K562 (cell line): ENCODE measurements around the gene BMAL1. TPM values are rescaled to one million over a fixed set of nuclear protein-coding genes. Genes with fewer than 3 reads are reported as not detected.

Experiments used
- ATAC-seq: fragments of 200-7000 bp; cut with Tn5 transposase; 3 replicates; pipeline ENCODE4 v1.9.1; 2020; ENCODE audit warnings: moderate library complexity
- BruUV-seq: library from RNA; stranded (reverse); fragments of 400-500 nt; replicated peaks from 2 replicates; lab custom pipeline; 2021; lab: Mats Ljungman, UMichigan
- CTCF ChIA-PET: fragments of 300-600 bp; formaldehyde crosslinking; extraction: SDS; loops from one replicate; lab custom pipeline; 2021; ENCODE audit warnings: low intra/inter-chr PET ratio; lab: Yijun Ruan, JAX
- POLR2A ChIA-PET: fragments of 300-600, 350-650 bp; sonication (Branson Sonifier 250); formaldehyde crosslinking; extraction: SDS; loops from one replicate; lab custom pipeline; 2021; ENCODE audit warnings: antibody characterized with exemption, inconsistent platforms; lab: Yijun Ruan, JAX
- DNase-seq, 4 experiments: peaks; one replicate each; pipeline versions ENCODE4 v3.0.0 to v3.0.0-alpha.2; 2011 to 2018; ENCODE audit warnings: low spot score in 3 of 4, mixed read lengths in 3 of 4; ENCODE audit errors: extremely low read depth in 1 of 4
- FAIRE-seq: peaks from 2 replicates; lab custom pipeline; 2011; peaks lifted over from hg19 to GRCh38; lab: Jason Lieb, UNC
- H2AFZ ChIP-seq: 2 replicates; pipeline ENCODE4 v1.6.0; 2011; ENCODE audit warnings: low read depth, low read length, control low read depth, inconsistent platforms
- H3K27ac ChIP-seq: fragments of 200-600 bp; 3 replicates; pipeline ENCODE4 v1.8.0; 2011; ENCODE audit warnings: low read depth, mild to moderate bottlenecking, control low read depth, inconsistent platforms, low read length, moderate library complexity, mixed read lengths; ENCODE audit errors: extremely low read depth
- H3K27me3 ChIP-seq, 2 experiments: fragments of 300-600 bp in 1 of 2; 2 replicates in 1 of 2; 3 replicates in 1 of 2; pipeline versions ENCODE4 v1.6.0 to v1.8.0; 2011; ENCODE audit warnings: inconsistent platforms in 2 of 2, low read length in 2 of 2, mild to moderate bottlenecking in 1 of 2, mixed read lengths in 1 of 2, moderate library complexity in 1 of 2; ENCODE audit not compliant: control insufficient read depth in 2 of 2, insufficient read depth in 2 of 2
- H3K36me3 ChIP-seq: fragments of 300-600 bp; 3 replicates; pipeline ENCODE4 v1.8.0; 2011; ENCODE audit warnings: mild to moderate bottlenecking, low read length, inconsistent platforms; ENCODE audit not compliant: control insufficient read depth, insufficient read depth
- H3K4me1 ChIP-seq, 2 experiments: fragments of 200-600 bp in 1 of 2; replicated peaks in 1 of 2; 2 replicates in 1 of 2; 3 replicates in 1 of 2; pipeline versions ENCODE4 v1.5.1 to v1.8.0; 2011; ENCODE audit warnings: inconsistent platforms in 2 of 2, low read length in 2 of 2, mild to moderate bottlenecking in 1 of 2, mixed read lengths in 1 of 2, moderate library complexity in 1 of 2; ENCODE audit not compliant: control insufficient read depth in 2 of 2, insufficient read depth in 2 of 2
- H3K4me2 ChIP-seq: 2 replicates; pipeline ENCODE4 v1.6.1; 2011; ENCODE audit warnings: low read length, control low read depth, inconsistent platforms, mixed read lengths; ENCODE audit not compliant: insufficient read depth
- H3K4me3 ChIP-seq: fragments of 200-600 bp; sonication (generic), shearing (Covaris generic); 2 replicates; pipeline ENCODE4 v1.5.1; 2016; ENCODE audit warnings: control low read depth, inconsistent platforms
- H3K79me2 ChIP-seq: fragments of 200-600 bp; 3 replicates; pipeline ENCODE4 v1.8.0; 2011; ENCODE audit warnings: low read length, inconsistent platforms; ENCODE audit not compliant: control insufficient read depth, insufficient read depth
- H3K9ac ChIP-seq, 2 experiments: 2 replicates each; pipeline versions ENCODE4 v1.6.0 to v1.6.1; 2011; ENCODE audit warnings: low read depth in 2 of 2, low read length in 2 of 2, control low read depth in 1 of 2, inconsistent platforms in 1 of 2, mild to moderate bottlenecking in 1 of 2, mixed read lengths in 1 of 2; ENCODE audit not compliant: insufficient read depth in 1 of 2
- H3K9me1 ChIP-seq: one replicate; pipeline ENCODE4 v1.6.0; 2011; ENCODE audit warnings: inconsistent platforms, mild to moderate bottlenecking, low read length, moderate library complexity; ENCODE audit not compliant: control insufficient read depth, insufficient read depth
- H3K9me3 ChIP-seq: replicated peaks from 2 replicates; pipeline ENCODE4 v1.5.1; 2011; ENCODE audit warnings: low read depth, low read length, inconsistent platforms; ENCODE audit not compliant: control insufficient read depth, insufficient read depth
- H4K20me1 ChIP-seq: replicated peaks from 2 replicates; pipeline ENCODE4 v1.6.1; 2011; ENCODE audit warnings: low read length, inconsistent platforms, mixed read lengths; ENCODE audit not compliant: control insufficient read depth, insufficient read depth
- ATF7 ChIP-seq: fragments of 450-650 bp; IDR thresholded peaks from 2 replicates; pipeline ENCODE4 v1.7.1; 2014; ENCODE audit warnings: mild to moderate bottlenecking, moderate library complexity
- CSDE1 ChIP-seq, 2 experiments: fragments of 450-650 bp; IDR thresholded peaks; 2 replicates each; pipeline ENCODE4 v1.6.1; 2016; ENCODE audit warnings: mild to moderate bottlenecking in 1 of 2
- ZNF695 ChIP-seq: fragments of 450-650 bp; formaldehyde crosslinking; IDR thresholded peaks from 2 replicates; pipeline ENCODE4 v1.4.0; 2020; ENCODE audit warnings: mild to moderate bottlenecking, moderate library complexity
- WGBS: fragments of 100-300 bp; shearing (Covaris generic); methylation state at CpG from one replicate; pipeline ENCODE4 v1.1.6; 2016; ENCODE audit warnings: low coverage, mixed read lengths; ENCODE audit not compliant: insufficient coverage; ENCODE audit errors: missing lambda C conversion rate; 5-methylcytosine and 5-hydroxymethylcytosine counted together
- in situ Hi-C: fragments of 300-500 bp; cut with MboI; formaldehyde crosslinking; loops from 4 replicates; pipeline ENCODE4 v1.15.0; 2018; ENCODE audit warnings: inconsistent platforms, mixed read lengths
- intact Hi-C: fragments of 100-400 bp; cut with micrococcal nuclease; formaldehyde crosslinking; loops from 2 replicates; pipeline ENCODE4 v1.14.2; 2022
- polyA plus RNA-seq, 8 experiments: library from polyadenylated mRNA; depleted of rRNA in 4 of 8; stranded (reverse) in 5 of 8; unstranded in 3 of 8; fragments of >200 nt; fragmentation: Nextera tagmentation in 2 of 8; fragmentation: Illumina TruSeq in 1 of 8; extraction: Ambion mirVana in 2 of 8; extraction: Trizol in 1 of 8; gene quantifications; 2 replicates each; pipeline versions ENCODE4 v1.2.1 to v1.2.3, GENCODE V29; 2011 to 2014; ENCODE audit warnings: inconsistent platforms in 1 of 8, missing spikeins in 1 of 8
- total RNA-seq, 7 experiments: library from RNA; depleted of rRNA in 6 of 7; stranded (reverse); fragments of >200 nt in 6 of 7; fragmentation: Illumina TruSeq in 2 of 7; extraction: Trizol in 2 of 7; gene quantifications; 2 replicates each; pipeline versions ENCODE4 v1.2.1 to v1.2.3, GENCODE V29; 2011 to 2021; ENCODE audit warnings: low replicate concordance in 1 of 7
- TF ChIP-seq, protein P1 (sequence below): fragments of 450-650 bp; IDR thresholded peaks from 2 replicates; pipeline ENCODE4 v1.6.1; 2016
- TF ChIP-seq, protein P2 (sequence below): sonication (generic); formaldehyde crosslinking; IDR thresholded peaks from 2 replicates; pipeline ENCODE4 v1.8.1; 2023; ENCODE audit warnings: mild to moderate bottlenecking, missing genetic modification reagents
- TF ChIP-seq, protein P3 (sequence below): IDR thresholded peaks from 2 replicates; pipeline ENCODE4 v1.6.1; 2014; ENCODE audit warnings: antibody characterized with exemption
- TF ChIP-seq, protein P4 (sequence below), 2 experiments: fragments of 450-650 bp; formaldehyde crosslinking in 1 of 2; IDR thresholded peaks; 2 replicates each; pipeline versions ENCODE4 v1.4.0 to v1.6.1; 2014 to 2020; ENCODE audit warnings: mild to moderate bottlenecking in 2 of 2, borderline replicate concordance in 1 of 2, low read depth in 1 of 2

The BMAL1 gene
- total and polyA plus RNA-seq, 9 of the 15 experiments (the other 6 are each of a cell fraction or from before 2014, with no cell fraction given): 0.14 to 2.4 (median 0.64) TPM

DNA sequence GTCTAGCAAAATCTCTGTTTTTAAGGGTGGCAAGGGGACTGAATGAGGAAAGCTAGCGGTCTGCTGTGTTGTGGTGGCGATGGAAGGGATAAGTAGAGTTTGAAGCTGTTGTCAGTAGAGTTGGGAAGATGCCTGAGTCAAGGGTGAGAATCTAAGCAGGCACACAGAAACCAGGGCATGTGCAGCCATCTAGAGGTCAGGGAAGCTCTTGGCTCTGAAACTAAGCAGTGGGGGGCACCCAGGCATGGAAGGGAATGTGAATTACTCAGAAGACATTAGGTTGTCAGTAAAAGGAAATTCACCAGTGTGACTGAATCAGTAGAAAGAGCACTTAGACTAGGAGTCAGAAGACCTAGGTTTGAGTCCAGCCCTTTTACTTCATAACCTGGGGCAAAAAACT is 15.4 kb downstream of the BMAL1 start:
- no peak overlapping the region for H3K4me3 ChIP-seq
- no peak for ATAC-seq
- no peaks in the 10 kb centered on the region for H3K9me1 ChIP-seq
- FAIRE-seq: no peak
- H3K36me3 ChIP-seq: no peaks in the 10 kb centered on the region
- no peaks in the 10 kb centered on the region for H3K4me1 ChIP-seq
- CTCF ChIA-PET: interaction anchor here (0.6 kb wide), 1 partner anchor 355 kb away, joined by 4 read pairs; no protein-coding TSS in a partner anchor
- no peaks in the 10 kb centered on the region for H3K9me3 ChIP-seq
- no peak overlapping the region for H3K27ac ChIP-seq
- no peak overlapping the region for H3K4me2 ChIP-seq
- no peak for DNase-seq
- H3K27me3 ChIP-seq: peaks cover 3 to 16% of the 10 kb centered on the region in 2 experiments; a peak in 3 of 5 replicates
- 8% methylated on average over 2 of the region's 2 CpGs for WGBS
- no peak overlapping the region for H2AFZ ChIP-seq
- no TSS peak for BruUV-seq
- H3K79me2 ChIP-seq: no peaks in the 10 kb centered on the region
- intact Hi-C loops (no loop called here), in situ Hi-C loops (no loop called here)
- H4K20me1 ChIP-seq: no peaks in the 10 kb centered on the region
- H3K9ac ChIP-seq: no peak overlapping the region
- POLR2A ChIA-PET: no interaction called here
- TF ChIP-seq, protein P1, sequence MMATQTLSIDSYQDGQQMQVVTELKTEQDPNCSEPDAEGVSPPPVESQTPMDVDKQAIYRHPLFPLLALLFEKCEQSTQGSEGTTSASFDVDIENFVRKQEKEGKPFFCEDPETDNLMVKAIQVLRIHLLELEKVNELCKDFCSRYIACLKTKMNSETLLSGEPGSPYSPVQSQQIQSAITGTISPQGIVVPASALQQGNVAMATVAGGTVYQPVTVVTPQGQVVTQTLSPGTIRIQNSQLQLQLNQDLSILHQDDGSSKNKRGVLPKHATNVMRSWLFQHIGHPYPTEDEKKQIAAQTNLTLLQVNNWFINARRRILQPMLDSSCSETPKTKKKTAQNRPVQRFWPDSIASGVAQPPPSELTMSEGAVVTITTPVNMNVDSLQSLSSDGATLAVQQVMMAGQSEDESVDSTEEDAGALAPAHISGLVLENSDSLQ: no peak
- TF ChIP-seq ZNF695 (CRISPR knock-in tag) (no peak), ATF7 (no peak), CSDE1 (IDR thresholded peaks at IDR 0.05) (no peak)
- TF ChIP-seq, protein P2, sequence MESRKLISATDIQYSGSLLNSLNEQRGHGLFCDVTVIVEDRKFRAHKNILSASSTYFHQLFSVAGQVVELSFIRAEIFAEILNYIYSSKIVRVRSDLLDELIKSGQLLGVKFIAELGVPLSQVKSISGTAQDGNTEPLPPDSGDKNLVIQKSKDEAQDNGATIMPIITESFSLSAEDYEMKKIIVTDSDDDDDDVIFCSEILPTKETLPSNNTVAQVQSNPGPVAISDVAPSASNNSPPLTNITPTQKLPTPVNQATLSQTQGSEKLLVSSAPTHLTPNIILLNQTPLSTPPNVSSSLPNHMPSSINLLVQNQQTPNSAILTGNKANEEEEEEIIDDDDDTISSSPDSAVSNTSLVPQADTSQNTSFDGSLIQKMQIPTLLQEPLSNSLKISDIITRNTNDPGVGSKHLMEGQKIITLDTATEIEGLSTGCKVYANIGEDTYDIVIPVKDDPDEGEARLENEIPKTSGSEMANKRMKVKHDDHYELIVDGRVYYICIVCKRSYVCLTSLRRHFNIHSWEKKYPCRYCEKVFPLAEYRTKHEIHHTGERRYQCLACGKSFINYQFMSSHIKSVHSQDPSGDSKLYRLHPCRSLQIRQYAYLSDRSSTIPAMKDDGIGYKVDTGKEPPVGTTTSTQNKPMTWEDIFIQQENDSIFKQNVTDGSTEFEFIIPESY (CRISPR knock-in tag): no peak
- TF ChIP-seq, protein P3, sequence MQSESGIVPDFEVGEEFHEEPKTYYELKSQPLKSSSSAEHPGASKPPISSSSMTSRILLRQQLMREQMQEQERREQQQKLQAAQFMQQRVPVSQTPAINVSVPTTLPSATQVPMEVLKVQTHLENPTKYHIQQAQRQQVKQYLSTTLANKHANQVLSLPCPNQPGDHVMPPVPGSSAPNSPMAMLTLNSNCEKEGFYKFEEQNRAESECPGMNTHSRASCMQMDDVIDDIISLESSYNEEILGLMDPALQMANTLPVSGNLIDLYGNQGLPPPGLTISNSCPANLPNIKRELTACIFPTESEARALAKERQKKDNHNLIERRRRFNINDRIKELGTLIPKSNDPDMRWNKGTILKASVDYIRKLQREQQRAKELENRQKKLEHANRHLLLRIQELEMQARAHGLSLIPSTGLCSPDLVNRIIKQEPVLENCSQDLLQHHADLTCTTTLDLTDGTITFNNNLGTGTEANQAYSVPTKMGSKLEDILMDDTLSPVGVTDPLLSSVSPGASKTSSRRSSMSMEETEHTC: no peak
- TF ChIP-seq, protein P4, sequence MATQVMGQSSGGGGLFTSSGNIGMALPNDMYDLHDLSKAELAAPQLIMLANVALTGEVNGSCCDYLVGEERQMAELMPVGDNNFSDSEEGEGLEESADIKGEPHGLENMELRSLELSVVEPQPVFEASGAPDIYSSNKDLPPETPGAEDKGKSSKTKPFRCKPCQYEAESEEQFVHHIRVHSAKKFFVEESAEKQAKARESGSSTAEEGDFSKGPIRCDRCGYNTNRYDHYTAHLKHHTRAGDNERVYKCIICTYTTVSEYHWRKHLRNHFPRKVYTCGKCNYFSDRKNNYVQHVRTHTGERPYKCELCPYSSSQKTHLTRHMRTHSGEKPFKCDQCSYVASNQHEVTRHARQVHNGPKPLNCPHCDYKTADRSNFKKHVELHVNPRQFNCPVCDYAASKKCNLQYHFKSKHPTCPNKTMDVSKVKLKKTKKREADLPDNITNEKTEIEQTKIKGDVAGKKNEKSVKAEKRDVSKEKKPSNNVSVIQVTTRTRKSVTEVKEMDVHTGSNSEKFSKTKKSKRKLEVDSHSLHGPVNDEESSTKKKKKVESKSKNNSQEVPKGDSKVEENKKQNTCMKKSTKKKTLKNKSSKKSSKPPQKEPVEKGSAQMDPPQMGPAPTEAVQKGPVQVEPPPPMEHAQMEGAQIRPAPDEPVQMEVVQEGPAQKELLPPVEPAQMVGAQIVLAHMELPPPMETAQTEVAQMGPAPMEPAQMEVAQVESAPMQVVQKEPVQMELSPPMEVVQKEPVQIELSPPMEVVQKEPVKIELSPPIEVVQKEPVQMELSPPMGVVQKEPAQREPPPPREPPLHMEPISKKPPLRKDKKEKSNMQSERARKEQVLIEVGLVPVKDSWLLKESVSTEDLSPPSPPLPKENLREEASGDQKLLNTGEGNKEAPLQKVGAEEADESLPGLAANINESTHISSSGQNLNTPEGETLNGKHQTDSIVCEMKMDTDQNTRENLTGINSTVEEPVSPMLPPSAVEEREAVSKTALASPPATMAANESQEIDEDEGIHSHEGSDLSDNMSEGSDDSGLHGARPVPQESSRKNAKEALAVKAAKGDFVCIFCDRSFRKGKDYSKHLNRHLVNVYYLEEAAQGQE (IDR thresholded peaks at IDR 0.05; ENCODE audit: borderline replicate concordance): no peak
- TF ChIP-seq, protein P4 (CRISPR knock-in tag; IDR thresholded peaks at IDR 0.05; ENCODE audit: low read depth): no peak
